ENCODE results near the gene TEX12. TPM values are rescaled to one million over a fixed set of nuclear protein-coding genes. Genes with fewer than 3 reads are reported as not detected.

The TEX12 gene
- total and polyA plus RNA-seq, 2 of the 8 experiments (the other 6 are each of a cell fraction or from before 2014, with no cell fraction given): not detected

DNA sequence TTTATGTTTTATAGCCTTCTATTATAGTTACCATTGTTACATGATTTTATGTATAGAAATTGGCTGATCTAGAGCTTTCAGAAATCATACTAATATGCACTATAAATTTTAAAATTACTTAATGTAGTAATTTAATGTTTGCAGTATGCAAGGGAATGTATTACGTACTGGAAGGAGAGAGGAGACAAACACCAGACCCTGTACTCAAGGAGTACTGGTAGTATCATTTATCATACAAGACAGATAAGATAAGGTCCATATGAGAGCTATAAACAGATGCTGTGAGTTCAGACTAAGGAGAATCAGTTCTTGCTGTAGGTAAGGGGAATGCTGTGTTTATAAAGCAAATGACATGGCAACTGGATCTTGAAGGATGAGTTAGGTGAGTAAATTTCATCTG lies 8.9 kb downstream of the TEX12 start:
- CTCF ChIA-PET (ENCODE audit: partially characterized antibody): interaction anchor here (0.5 to 3.9 kb wide), 12 partner anchors 9 to 432 kb away, joined by 3 to 38 read pairs (median 4); partner anchors contain the start of genes IL18 and TEX12
- H3K9me3 ChIP-seq (ENCODE audit: insufficient read depth in 2 of 2, low read depth in 1 of 2, low read length in 1 of 2): no peaks in the 10 kb centered on the region
- H2BK12ac ChIP-seq (ENCODE audit: low read depth, low read length): no peak overlapping the region
- no peak overlapping the region for H3K14ac ChIP-seq (ENCODE audit: insufficient read length)
- no peak overlapping the region for H3K18ac ChIP-seq (ENCODE audit: extremely low read depth, low read length)
- H3K36me3 ChIP-seq (ENCODE audit: control insufficient read depth in 2 of 4, insufficient read depth in 4 of 4, low read length in 3 of 4): no peaks in the 10 kb centered on the region
- no peak overlapping the region for H2BK5ac ChIP-seq (ENCODE audit: low read depth, low read length)
- no peak overlapping the region for H4K5ac ChIP-seq (ENCODE audit: insufficient read length, low read depth, low read length)
- H3K23ac ChIP-seq (ENCODE audit: insufficient read length): no peak overlapping the region
- no peak overlapping the region for H2AFZ ChIP-seq (ENCODE audit: low read length)
- H2BK15ac ChIP-seq (ENCODE audit: low read length): no peak overlapping the region
- H2AK5ac ChIP-seq (ENCODE audit: low read depth, low read length): no peak overlapping the region
- peaks cover 0 to 3% (median 0%) of the 10 kb centered on the region in 4 experiments; a peak in 1 of 7 replicates for H3K4me1 ChIP-seq (replicated peaks in 1 of 4; ENCODE audit: control insufficient read depth in 3 of 4, insufficient read depth in 4 of 4, low read length in 3 of 4)
- H3K27ac ChIP-seq (ENCODE audit: low read depth, low read length): no peak overlapping the region
- no peaks in the 10 kb centered on the region for H3K79me2 ChIP-seq (ENCODE audit: control insufficient read depth in 1 of 2, insufficient read depth in 2 of 2, low read length in 2 of 2)
- DNase-seq (ENCODE audit: low read depth in 1 of 2, low spot score in 2 of 2) (no peak), FAIRE-seq (no peak)
- no peak overlapping the region for H2BK20ac ChIP-seq (ENCODE audit: low read length)
- H3K56ac ChIP-seq (replicated peaks; ENCODE audit: insufficient read length, low read depth, low read length): no peak overlapping the region
- no peaks in the 10 kb centered on the region for H4K20me1 ChIP-seq (replicated peaks in 1 of 2; ENCODE audit: control insufficient read depth in 1 of 2, insufficient read depth in 2 of 2, low read length in 2 of 2)
- H4K91ac ChIP-seq (replicated peaks; ENCODE audit: insufficient read length, low read length): no peak overlapping the region
- 81% methylated on average over 1 of the region's 1 CpG; no CpG with 5 or more reads in 1 of the 2 experiments for WGBS, 2 experiments (ENCODE audit: extremely low coverage in 1 of 2, insufficient coverage in 1 of 2, insufficient read length in 1 of 2, insufficient replicate concordance in 2 of 2, low coverage in 1 of 2, low lambda C conversion rate in 2 of 2, missing lambda C conversion rate in 1 of 2)
- TF ChIP-seq BRCA1 (IDR thresholded peaks at IDR 0.05; ENCODE audit: low read depth, low read length): no peak
- no peak for TF ChIP-seq EZH2 (IDR thresholded peaks at IDR 0.05; ENCODE audit: low read depth, low read length, severe bottlenecking)
- TF ChIP-seq GABPA (IDR thresholded peaks at IDR 0.05; ENCODE audit: borderline replicate concordance, insufficient read depth, low read length): no peak
- TF ChIP-seq SIN3A (conservative IDR thresholded peaks at IDR 0.05 in 1 of 2, IDR thresholded peaks at IDR 0.05 in 1 of 2; ENCODE audit: low read depth in 1 of 2, low read length in 2 of 2): no peak
- H3K27me3 ChIP-seq (replicated peaks in 1 of 4; ENCODE audit: control insufficient read depth in 3 of 4, extremely low read depth in 1 of 4, insufficient read depth in 3 of 4, low read length in 3 of 4): no peaks in the 10 kb centered on the region
- H3K4ac ChIP-seq (replicated peaks; ENCODE audit: insufficient read length, low read depth, low read length): no peak overlapping the region
- no peaks in the 10 kb centered on the region for H3K23me2 ChIP-seq (ENCODE audit: low read depth, low read length)
- no peaks in the 10 kb centered on the region for H3K79me1 ChIP-seq (ENCODE audit: low read depth, low read length)
- no peak overlapping the region for H2BK120ac ChIP-seq (replicated peaks; ENCODE audit: low read depth, low read length)
- no peak overlapping the region for H4K8ac ChIP-seq (ENCODE audit: extremely low read depth, insufficient read depth, low read length)
- H3K4me2 ChIP-seq (ENCODE audit: insufficient read depth in 1 of 2, low read depth in 2 of 2, low read length in 2 of 2): no peak overlapping the region
- no peak overlapping the region for H3K9ac ChIP-seq (replicated peaks in 1 of 4; ENCODE audit: extremely low read depth in 1 of 4, low read depth in 3 of 4, low read length in 3 of 4)
- no peak overlapping the region for H3K4me3 ChIP-seq (ENCODE audit: extremely low read depth in 1 of 4, insufficient read depth in 2 of 4, low read depth in 3 of 4, low read length in 4 of 4)
- POLR2A ChIA-PET (ENCODE audit: partially characterized antibody): no interaction called here
